ENCODE data around the gene POLR1C.

POLR1C gene

DNA sequence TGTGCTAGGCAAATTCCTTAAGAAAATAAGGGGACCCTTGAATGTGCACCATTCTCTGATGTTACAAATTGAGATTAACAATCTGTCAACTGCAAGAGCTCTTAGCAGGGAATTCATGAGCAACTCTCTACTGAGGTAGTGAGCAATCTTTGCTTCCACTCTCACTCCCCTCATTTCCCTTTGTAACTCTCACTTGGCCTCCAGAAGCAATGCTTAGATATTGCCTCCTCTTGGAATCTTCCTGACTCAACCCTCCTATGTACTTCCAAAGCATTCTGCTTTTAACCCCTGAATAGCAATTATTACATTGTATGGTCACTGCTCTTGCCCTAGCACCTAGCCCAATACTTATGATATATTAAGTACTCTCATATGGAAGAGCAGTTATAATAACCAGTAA is 42.4 kb downstream of the POLR1C start:
- no peak overlapping the region for H3K4me3 ChIP-seq (ENCODE audit: low read depth, low read length)

DNA sequence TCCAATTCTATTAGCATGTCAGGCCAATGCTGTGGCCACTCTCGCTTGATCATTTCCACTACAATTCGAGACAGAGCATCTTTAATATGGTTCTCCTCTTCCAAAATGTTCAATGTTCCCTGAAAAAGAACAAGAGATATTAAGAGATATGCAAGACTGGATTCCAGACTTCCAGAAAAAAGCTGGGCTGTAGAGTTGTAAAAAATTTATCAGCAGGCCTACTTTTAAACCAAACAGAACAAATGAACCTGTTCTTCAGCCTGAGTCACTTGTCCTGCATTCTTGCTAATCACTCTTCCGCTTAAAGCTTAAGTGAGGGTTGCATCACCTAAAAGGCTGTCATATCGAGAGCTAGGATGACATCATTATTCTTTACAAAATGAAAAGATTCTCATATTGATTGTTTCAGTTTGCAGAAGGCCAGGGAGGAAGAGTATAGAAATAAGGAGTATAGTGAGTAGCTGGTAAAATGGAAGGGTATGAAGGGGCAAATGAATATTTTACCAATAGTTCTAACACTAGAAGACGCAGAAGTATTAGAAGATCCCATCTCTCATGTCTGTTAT is 54.1 kb downstream of the POLR1C start:
- H3K4me3 ChIP-seq (ENCODE audit: low read depth, low read length): no peak overlapping the region
